Stimulated activated CD8-positive, alpha-beta memory T cell treated with anti-CD3 and anti-CD28 coated beads, Interleukin-15, amount 100 ng/mL, for 24 hours (primary cell): ENCODE data around the gene EME1.

Source experiments
- DNase-seq: peaks from one replicate; pipeline ENCODE4 v3.0.0-alpha.2; 2020; ENCODE audit warnings: low read depth

EME1 gene

DNA sequence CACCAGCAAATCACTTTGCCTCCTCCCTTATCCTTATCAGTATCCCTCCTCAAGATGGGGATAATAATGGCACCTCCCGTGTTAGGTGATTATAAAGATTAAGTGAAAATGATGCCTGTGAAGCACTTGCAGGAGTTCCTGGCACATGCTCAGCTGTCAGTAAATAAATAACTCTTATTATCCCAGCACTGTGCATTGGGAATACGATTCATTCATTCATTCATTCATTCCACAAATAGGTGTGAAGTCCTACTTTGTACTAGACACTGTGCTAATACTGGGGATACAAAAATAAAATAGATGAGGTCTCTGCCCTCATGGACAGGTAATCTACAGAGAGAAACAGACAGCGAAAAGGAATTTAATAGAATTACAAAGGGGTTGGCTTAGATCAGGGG is 25.1 kb upstream of the EME1 start:
- DNase-seq, result no peak

GRCh38 chr17:50348522-50349242 is 24.3 kb upstream of the EME1 start:
- no peak for DNase-seq

DNA sequence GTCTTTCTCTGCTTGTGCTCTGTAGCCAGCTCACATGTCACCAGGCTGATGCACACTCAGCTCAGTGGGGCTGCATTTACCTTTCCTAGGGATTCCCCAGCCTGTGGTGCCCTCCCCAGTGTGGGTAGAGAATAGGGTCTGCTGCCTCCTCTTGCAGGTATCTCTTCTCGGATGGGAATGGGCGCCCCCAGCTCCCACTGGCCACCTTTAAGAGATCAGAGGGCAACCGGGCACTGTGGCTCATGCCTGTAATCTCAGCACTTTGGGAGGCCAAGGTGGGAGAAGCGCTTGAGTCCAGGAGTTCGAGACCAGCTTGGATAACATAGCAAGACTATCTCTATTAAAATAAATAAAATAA is 23.8 kb upstream of the EME1 start:
- no peak for DNase-seq

DNA sequence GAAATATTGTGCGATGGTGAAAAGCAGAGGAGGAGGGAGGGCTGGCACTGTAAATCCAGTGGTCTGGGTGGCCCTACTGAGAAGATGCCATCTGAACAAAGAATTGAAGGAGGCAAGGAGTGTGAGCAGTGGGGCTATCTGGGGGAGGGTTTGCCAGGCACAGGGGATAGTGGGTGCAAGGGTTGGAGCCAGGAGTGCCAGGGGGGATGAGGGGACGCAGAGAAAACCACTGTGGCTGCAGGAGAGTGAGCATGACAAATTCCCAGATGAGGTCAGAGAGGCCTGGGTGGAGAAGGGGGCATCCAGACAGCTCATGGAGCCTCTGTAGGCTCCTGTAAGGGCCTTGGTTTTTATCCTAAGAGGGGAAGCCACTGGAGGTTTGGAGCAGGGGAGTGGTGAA is 22.3 kb upstream of the EME1 start:
- no peak for DNase-seq

DNA sequence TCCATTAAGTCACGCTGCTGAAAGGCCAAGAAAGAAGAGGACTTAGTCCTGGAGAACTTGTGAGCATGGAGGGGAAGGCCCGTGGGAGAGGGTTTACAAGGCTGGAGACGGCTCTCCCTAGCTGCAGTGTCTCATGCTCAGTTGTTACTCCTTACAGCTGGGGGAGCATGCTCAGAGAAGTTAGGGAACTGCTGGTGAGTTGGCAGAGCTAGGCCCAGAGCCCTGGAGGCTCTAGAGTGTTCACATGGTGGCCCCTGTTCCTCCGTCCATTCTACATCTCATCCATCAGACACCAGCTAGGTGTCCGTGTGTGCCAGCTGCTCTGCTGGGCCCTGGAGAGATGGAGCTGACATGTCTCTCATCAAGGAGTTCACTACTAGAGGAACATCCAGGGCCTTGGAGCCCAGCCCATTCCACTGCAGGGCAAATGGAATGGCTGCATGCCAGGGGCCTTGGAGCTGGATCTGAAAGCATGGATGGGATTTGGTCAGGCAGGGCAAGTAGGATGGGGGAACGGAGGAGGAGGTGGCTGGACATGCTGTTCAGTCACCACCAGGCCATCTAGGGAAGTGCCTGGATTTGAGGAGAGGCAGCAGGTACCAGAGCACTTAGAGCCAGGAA is 20.8 kb upstream of the EME1 start:
- DNase-seq, result no peak

- no peak for DNase-seq
These were observed 20.1 kb upstream of the EME1 start for GRCh38 chr17:50352693-50353599.

DNA sequence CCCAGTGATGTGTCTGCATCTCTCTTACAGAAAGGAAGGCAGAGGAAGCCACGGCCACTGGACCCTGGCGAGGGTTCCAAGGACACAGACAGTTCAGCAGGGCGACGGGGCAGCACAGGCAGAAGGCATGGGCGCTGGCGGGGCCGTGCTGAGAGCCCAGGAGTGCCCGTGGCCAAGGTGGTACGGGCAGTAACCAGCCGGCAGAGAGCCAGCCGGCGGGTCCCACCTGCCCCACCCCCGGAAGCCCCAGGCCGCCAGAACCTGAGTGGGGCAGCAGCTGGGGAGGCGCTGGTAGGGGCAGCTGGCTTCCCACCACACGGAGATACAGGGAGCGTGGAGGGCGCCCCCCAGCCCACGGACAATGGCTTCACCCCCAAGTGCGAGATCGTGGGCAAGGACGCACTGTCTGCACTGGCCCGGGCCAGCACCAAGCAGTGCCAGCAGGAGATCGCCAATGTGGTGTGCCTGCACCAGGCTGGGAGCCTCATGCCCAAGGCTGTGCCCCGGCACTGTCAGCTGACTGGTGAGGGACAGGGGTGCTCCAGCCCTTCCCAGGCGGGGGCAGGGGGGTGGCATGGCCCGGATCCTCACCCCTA is 19.3 kb upstream of the EME1 start:
- no peak for DNase-seq

DNA sequence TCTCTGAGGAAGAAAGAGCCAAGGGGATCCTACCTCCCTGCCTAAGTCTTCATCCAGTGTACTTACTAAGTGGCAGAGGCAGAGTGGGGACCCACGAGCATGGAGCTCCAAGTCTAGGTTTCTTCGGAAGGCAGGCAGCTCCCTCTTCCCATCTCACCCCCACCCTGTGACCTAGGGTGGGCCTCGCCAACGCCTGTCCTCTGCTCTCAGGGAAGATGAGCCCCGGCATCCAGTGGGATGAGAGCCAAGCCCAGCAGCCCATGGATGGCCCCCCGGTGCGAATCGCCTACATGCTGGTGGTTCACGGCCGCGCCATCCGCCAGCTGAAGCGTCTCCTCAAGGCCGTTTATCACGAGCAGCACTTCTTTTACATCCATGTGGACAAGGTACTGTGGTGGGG is 18.8 kb upstream of the EME1 start:
- no peak for DNase-seq

DNA sequence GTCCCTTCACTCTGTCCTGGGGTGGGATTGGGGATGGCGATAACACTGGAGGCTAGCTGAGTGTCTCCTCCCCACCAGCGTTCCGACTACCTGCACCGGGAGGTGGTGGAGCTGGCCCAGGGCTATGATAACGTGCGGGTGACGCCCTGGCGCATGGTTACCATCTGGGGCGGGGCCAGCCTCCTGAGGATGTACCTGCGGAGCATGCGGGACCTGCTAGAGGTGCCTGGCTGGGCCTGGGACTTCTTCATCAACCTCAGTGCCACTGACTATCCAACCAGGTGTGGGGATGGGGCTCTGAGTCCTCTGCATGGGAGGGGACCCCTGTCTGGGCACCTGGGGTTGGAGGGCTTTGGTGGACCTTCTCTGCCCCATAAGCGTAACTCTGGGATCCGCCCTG is 18.3 kb upstream of the EME1 start:
- no peak for DNase-seq

DNA sequence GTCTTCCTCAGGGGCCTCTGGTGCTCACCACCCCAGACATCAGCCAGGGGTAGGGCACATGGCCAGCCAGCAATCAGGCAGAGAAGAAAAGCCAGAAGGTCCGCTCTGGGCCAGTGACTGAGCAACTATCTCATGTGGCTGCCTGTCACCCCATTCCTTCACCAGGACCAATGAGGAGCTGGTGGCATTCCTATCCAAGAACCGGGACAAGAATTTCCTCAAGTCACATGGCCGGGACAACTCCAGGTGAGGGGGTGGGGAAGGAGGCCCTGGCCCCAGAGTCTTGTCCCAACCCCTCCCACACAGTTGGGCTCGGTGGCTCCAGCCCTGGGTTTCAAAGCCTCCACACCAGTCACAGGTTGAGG is 17.7 kb upstream of the EME1 start:
- DNase-seq, result no peak

DNA sequence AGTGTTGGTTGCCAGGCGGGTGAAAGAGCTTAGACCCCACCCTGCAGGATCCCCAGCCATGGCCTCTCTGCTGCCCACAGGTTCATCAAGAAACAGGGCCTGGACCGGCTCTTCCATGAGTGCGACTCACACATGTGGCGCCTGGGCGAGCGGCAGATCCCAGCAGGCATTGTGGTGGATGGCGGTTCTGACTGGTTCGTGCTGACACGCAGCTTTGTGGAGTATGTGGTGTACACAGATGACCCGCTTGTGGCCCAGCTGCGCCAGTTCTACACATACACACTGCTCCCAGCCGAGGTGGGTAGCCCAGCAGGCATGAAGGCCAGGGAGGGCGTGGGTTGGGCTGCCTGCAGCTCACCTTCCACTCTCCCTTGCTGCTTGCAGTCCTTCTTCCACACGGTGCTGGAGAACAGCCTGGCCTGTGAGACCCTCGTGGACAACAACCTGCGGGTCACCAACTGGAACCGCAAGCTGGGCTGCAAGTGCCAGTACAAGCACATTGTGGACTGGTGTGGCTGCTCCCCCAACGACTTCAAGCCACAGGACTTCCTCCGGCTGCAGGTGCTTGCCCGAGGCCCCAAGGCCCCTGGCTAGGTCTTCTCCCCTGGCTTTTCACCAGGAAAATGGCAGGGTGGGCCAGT is 17.2 kb upstream of the EME1 start:
- DNase-seq, result no peak

DNA sequence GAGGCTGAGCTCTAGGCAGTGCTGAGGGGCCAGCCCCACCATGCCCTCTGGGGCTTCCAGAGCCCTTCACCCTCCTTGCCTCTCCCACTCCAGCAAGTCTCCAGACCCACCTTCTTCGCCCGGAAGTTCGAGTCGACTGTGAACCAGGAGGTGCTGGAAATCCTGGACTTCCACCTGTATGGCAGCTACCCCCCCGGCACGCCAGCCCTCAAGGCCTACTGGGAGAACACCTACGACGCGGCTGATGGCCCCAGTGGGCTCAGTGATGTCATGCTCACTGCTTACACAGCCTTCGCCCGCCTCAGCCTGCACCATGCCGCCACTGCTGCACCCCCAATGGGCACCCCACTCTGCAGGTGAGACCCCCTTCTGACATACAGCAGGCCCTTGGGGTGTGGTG is 16.6 kb upstream of the EME1 start:
- no peak for DNase-seq

- no peak for DNase-seq
These were observed 16.0 kb upstream of the EME1 start for GRCh38 chr17:50356892-50357510.

GRCh38 chr17:50358177-50358576 is 14.9 kb upstream of the EME1 start:
- DNase-seq, result no peak

GRCh38 chr17:50359005-50359699 is 13.9 kb upstream of the EME1 start:
- no peak for DNase-seq

DNA sequence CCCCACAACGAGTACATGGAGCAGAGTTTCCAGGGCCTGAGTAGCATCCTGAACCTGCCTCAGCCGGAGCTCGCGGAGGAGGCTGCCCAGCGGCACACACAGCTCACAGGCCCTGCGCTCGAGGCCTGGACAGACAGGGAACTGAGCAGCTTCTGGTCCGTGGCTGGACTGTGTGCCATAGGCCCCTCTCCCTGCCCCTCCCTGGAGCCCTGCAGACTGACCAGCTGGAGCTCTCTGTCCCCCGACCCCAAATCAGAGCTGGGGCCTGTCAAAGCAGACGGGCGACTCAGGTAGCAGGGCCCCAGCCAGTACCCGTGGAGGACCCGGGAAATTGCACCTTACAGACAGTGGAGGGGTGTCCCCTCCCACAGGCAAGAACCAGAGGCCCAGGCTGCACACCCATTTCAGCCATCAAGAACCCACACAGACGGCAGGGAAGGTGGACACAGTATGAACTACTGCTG is 13.0 kb upstream of the EME1 start:
- DNase-seq, result no peak

GRCh38 chr17:50360486-50361115 is 12.4 kb upstream of the EME1 start:
- DNase-seq, result no peak

GRCh38 chr17:50361561-50362480 is 11.2 kb upstream of the EME1 start:
- no peak for DNase-seq

GRCh38 chr17:50362661-50363060 is 10.4 kb upstream of the EME1 start:
- no peak for DNase-seq
